HG02852 (cell line): Measurements from ENCODE around the gene SLC24A3.

ENCODE experiments used
- ATAC-seq: cut with Tn5 transposase; IDR thresholded peaks from one replicate; pipeline ENCODE4 v1.9.1; 2021; ENCODE audit warnings: mild to moderate bottlenecking, moderate library complexity; ENCODE audit not compliant: unreplicated experiment

The SLC24A3 gene

GRCh38 chr20:19236371-19237055 lies 24.1 kb downstream of the SLC24A3 start:
- ATAC-seq: no peak

DNA sequence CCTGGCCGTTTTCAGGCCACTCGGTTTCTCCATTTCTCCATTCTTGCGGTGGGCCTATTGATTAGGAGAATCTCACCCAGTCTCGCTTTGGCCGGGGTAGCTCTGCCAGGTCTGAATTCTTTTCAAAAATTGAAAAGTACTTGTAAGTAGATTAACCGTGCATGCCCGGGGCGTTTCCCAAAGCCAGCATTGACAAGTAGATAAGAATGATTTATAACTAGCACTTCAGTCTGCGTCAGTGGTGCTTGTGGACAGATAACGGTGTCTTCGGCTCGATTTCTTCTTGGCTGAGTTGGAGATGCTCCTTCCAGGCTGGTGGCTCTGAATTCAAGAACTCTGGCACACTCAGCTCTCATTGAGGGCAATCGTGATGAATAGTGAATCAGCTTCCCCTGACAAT lies 29.0 kb downstream of the SLC24A3 start:
- no peak for ATAC-seq

DNA sequence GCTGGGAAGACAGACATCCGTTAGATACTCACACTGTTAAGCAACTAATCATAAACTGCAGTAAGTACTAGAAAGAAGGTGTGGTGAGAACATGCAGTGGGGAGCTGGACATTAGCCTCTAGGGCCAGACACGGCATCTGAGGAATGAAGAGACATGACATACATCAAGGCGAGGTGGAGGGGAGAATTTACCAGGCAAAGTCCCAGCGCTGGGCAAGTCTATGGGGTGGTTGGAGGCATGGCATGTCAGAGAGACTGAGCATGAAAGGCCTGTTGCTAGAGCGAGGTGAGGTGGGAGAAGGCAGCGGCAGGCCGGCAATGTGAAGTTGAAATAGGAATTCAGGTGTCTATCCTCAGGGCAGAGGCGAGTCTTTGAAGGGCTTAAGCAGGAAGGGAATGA lies 31.8 kb downstream of the SLC24A3 start:
- no peak for ATAC-seq

DNA sequence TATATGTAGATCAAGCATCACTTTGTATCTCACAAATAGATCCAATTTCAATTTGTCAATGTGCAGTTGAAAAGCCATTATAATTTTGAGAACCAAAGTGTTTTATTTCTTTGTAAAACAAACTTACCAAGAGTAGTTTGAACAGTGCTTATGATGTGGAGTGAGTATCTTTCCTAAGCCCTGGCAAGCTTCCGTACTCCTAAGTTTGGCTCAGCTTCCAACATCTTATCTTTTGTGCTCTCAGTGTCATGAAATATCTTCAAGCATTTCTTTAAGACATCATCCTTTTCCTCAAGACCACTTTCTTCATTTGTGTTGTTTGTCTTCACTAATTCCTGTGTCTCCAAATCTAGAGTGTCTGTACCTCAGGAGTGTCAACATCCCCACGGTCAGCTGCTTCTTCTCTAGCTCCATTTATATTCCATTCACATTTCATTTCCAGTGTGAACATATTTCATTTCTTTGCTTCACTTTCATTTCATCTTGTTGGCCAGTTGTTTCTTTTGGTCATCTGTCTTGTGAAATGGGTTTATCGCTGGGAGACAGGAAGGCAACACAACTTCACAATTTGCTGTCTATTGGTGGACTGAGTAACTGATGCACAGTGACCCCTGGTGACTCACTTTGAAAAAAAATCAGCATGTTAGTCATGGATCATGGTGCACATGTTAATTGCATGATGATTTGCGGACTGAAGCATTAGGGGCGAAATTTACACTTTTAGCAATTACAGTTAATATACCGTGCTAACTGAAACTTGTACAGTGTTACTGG lies 36.9 kb downstream of the SLC24A3 start:
- no peak for ATAC-seq

GRCh38 chr20:19250346-19250745 lies 37.9 kb downstream of the SLC24A3 start:
- ATAC-seq: no peak

- no peak for ATAC-seq
Observed at GRCh38 chr20:19251506-19251905, 39.1 kb downstream of the SLC24A3 start.

- no peak for ATAC-seq
Observed at GRCh38 chr20:19251958-19252357, 39.5 kb downstream of the SLC24A3 start.

GRCh38 chr20:19252451-19253120 lies 40.1 kb downstream of the SLC24A3 start:
- ATAC-seq: no peak

- ATAC-seq: no peak
Observed at GRCh38 chr20:19253316-19253715, 40.9 kb downstream of the SLC24A3 start.

DNA sequence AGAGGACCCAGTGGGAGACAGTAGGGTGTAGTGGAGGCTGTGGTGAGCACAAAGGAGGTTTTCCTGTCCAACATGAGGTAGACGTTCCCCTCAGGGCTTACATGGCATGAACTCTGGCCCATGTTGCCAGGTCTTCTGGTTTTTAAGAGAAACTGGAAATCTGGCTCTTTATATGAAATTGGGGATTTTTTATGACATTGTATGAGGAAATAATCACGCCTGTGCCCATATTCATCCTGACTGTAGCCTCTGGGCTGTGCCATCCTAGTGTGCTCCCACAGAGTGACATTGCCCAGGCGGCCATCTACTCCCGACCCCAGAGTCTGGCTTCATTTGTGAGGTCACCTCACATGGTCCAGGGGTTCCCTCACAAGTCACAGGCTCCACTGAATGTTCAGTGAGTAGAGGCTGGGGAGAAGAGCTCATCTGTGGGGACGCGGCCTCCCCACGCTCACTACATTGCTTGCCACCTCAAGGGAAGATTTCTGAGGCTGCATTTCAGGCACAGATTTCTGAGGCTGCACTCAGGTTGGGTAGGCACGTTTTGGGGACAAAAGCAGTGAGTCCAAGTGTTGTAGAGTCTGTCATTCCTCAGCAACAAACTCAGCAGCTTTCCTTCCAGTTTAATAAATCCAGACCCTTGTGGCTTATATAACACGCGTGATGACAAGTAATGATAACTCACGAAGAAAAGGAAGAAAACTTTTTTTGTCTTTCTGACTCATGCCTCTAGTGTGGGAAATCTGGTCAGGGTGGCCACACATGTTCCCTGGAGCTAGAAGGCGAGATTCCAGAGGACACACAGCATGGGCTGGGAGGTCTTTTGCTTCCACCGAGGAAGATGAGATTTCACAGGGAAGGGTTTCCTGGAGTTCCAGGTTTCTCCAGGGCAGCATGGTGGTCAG lies 41.7 kb downstream of the SLC24A3 start:
- no peak for ATAC-seq

- no peak for ATAC-seq
Observed at GRCh38 chr20:19254956-19255355, 42.5 kb downstream of the SLC24A3 start.

- ATAC-seq: no peak
Observed at GRCh38 chr20:19256085-19256484, 43.6 kb downstream of the SLC24A3 start.

GRCh38 chr20:19256906-19257595 lies 44.6 kb downstream of the SLC24A3 start:
- no peak for ATAC-seq

DNA sequence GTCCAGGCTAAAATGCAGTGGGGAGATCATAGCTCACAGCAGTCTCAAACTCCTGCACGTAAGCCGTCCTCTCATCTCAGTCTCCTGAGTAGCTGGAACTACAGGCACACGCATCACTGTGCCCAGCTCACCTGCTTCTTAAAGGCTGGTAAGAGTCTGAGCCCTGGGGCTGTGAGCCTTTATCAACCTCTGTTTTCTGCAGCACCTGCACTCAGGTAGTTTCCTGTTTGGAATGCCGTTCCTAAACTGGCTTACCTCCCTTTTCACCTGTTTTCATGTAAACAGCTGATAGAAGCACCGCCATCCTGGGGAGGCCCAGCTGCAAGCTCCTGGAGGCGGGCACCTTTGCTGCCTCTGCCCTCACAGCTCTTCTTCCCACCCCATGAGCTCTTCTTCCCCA lies 45.4 kb downstream of the SLC24A3 start:
- ATAC-seq: no peak

GRCh38 chr20:19259141-19259591 lies 46.7 kb downstream of the SLC24A3 start:
- no peak for ATAC-seq

DNA sequence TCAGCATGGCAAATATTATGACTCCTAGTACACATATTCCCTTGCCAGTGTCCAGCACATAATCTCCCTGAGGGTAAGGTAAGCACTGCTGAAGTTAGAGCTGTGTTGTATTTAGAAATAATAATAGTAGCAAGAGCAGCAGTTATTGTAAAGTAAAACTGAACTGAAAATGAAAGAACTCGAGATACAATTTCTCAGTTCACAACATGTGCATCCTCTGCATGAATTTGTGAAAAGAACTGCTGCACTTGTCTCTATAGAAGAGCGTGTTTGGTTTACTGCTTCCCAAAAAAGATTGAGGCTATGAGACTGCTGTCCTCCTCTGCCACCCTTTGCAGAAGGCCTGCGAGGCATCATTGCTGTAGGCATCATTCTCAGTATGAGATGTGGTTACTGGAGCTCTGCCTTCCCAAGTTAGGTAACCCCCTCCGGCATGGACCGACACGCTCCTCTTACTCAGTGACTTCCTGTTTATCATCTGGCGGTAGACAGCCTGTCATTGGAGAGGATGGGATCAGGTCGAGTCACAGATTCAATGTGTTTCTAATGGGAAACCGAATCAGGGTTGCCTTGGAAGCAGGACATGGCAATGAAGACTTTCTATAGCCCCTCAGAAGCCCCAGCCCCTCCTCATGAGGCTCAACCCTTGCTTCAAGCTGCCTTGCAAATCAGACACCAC lies 48.1 kb downstream of the SLC24A3 start:
- ATAC-seq: peak; percentile 42

- ATAC-seq: no peak
Observed at GRCh38 chr20:19264191-19264590, 51.7 kb downstream of the SLC24A3 start.

- no peak for ATAC-seq
Observed at GRCh38 chr20:19265646-19266374, 53.4 kb downstream of the SLC24A3 start.

GRCh38 chr20:19268426-19268825 lies 56.0 kb downstream of the SLC24A3 start:
- no peak for ATAC-seq
